ENCODE results near the gene LCE3C.
"Not testable (repeated sequence)": the region's sequence is repeated elsewhere in the genome, so short reads cannot be mapped to it uniquely, and the experiment has no call there.

Gene LCE3C, protein sequence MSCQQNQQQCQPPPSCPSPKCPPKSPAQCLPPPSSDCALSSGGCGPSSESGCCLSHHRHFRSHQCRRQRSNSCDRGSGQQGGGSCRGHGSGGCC

DNA sequence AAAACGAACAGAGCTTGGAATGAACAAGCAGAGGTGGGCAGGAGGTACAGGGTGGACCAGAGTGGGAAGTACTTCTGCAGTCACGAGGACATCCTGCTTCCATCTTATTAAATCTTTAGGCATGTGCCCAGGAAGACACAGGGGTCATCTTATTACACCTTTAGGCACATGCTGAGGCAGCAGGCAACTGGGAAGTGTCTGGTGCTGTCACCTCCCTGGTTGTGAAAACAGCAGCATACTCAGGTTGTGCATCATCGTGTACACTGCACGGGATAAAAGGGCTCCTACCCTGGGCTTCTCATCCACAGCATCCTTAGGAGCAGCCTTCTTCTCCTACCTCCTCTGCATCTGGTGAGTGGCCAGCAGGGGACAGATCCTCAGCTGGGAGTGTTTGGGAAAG, at the start of gene LCE3C:
Gene LCE3C, plus strand, starts transcription at position 301 of the 400 bp plus-strand sequence. CDS start 498 bp downstream, outside the sequence.
- FAIRE-seq = no peak

DNA sequence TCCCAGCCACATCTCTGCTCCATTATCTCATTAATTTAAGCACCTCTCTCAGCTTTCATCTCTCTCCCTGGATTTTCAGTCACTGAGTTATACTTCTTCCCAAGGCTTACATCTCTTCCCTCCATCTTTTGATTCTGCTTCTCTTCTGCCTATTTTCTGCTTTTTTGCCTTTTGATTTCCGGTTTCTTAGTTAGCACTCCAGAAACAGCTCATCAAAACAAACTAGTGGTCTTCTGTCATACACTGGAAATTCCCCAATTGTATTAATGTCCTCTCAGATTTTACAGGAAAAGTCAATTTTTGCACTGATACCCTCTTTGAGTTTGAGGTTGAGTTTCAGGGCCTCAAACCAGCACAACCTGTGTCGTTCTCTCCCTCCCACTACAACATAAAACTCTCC, 34.9 kb upstream of the LCE3C start:
- no peak for FAIRE-seq

DNA sequence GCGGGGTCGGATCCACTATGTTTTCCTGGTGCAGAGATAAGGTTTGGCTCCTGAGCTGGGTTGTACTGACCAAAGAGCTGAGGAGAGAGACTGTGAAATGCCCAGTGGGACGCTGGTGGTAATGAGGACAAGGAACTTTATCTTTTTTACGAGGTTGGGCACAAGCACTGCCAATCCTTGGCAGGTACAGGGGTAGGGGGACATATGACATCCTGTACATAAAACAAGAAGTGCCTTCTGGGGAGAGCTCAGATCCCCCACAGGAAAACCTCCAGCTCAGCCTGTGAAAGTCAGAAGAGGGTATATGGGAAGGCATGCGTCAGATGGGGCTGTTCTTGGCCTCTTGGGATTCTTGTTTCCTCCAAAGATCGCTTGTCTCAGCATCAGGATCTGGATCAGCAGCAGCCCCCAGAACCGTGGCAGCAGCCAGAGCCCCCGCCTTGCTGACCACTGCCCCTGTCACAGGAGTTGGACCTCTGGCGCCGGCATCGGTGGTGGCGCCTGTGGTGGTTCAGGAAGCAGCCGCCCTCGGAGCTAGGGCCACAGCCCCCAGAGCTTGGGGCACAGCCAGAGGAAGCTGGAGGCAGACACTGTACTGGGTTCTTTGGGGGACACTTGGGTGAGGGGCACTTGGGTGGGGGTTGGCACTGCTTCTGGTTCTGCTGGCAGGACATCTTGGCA, 34.4 kb upstream of the LCE3C start:
- FAIRE-seq = no peak

DNA sequence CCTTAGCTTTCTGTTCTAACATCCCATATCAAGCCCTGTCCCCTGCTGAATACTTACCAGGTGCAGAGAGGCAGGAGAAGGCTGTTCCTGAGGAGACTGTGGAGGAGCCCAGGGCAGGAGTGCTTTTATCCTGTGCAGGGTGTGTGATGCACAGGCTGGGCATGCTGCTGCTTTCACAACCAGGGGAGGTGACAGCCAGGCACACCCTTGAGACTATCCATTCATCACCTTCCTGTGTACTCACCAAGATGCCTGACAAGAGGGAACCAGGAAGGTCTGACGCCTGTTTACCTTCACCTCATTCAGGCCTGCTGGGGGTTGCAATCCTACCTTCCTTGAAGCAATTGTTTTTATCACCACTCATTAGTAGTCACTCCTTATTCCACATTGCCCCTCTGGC, 33.4 kb upstream of the LCE3C start, which contains the start of gene LCE3E:
Gene LCE3E, minus strand, starts transcription at position 100 of the 400 bp plus-strand sequence. CDS start 572 bp downstream, outside the sequence.
- FAIRE-seq = no peak

DNA sequence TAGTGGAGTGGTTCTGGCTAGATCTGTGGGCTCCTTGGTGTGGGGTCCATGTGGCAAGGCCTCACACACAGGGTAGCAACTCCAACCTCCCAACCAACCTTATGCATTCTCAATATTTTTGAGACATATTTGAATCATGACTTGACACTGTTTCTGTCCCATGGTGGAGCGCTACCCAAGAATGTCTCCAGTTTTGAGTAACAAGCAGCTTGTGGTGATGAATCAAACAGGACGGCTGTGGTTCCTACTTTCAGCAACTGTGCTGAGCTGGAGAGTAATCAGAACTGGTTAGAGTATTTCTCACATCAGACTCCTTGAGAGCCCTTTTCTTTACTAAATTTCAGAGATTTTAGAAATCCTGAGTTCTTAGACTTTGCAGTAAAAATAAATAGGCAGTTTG, 22.9 kb upstream of the LCE3C start:
- no peak for FAIRE-seq

DNA sequence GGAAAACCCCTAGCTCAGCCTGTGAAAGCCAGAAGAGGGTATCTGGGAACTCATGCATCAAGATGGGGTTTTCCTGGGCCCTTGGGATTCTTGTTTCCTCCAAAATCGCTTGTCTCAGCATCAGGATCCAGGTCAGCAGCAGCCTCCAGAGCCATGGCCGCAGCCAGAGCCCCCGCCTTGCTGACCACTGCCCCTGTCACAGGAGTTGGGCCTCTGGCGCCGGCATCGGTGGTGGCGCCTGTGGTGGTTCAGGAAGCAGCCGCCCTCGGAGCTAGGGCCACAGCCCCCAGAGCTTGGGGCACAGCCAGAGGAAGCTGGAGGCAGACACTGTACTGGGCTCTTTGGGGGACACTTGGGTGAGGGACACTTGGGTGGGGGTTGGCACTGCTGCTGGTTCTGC, 20.5 kb upstream of the LCE3C start:
- not testable (repeated sequence) for FAIRE-seq

DNA sequence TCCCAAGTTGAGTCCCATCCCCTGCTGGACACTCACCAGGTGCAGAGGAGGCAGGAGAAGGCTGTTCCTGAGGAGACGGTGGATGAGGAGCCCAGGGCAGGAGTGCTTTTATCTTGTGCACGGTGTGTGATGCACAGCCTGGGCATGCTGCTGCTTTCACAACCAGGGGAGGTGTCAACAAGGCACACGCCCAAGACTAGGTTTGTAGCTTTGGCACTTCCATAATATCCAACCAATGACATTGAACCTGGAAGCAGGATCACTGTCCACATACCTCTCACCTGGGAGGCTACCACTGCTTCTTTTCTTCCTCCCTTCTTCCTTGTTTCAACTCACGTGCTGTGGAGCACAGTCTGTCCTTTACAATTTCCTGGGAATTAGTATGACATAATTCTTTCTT, 19.6 kb upstream of the LCE3C start, which contains the start of gene LCE3D:
Gene LCE3D, minus strand, starts transcription at position 84 of the 400 bp plus-strand sequence. CDS start 580 bp downstream, outside the sequence.
- FAIRE-seq = no peak

DNA sequence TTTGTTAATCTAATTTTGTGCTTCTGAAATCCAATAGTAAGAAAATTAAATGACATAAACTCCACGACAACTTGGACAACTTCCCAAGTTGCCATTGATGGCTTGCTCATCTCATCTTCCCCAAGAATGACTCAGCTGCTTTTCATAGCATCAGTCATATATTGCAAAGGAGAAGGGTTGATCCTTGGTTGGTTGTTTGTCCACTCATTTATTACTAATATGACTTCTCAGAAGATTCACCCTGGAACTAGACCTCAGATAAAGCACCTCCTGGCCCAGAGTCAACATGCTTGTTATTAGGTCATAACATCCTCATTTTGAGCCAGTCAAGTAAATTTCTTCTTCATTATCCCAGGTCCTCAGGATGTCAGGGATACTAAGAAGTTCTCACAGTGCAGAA, 17.4 kb upstream of the LCE3C start:
- no peak for FAIRE-seq

DNA sequence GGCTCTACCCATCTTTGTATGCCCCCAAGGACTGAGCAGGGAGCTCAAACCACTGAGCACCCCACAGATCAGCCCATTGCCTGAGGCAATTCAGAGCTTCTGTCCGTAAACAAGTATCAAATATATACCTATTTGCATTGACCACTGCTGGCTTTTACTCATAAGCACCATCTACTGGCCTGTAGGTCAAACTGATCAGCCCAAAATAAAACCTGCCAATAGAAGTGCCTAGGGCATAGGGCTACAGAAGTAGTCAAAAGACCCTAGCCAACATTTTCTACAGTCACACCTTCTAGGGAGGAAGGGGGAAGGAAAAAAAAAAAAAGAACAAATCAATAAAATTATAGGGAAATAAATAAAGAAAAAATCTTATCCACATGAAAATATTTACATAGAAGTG, 14.4 kb upstream of the LCE3C start:
- FAIRE-seq = no peak

DNA sequence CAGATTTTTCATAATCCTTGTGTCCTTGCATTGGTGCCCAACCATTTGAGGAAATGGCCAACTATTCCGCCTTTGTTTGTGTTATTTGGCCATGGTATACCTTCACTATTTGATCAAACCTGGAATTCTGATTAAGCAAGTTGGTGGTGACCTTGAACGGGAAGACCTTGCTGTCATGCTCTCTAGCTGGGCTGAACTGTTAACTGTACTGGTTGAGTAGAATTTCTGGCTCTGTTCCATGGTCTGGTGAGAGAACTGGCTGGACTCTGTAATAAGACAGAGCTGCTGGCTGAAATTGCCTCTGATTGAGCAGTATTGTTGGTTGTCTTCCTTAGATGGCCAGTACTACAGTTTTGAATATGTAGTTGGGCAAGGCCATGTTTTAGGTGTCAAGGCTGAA, 3.0 kb upstream of the LCE3C start:
- no peak for FAIRE-seq

DNA sequence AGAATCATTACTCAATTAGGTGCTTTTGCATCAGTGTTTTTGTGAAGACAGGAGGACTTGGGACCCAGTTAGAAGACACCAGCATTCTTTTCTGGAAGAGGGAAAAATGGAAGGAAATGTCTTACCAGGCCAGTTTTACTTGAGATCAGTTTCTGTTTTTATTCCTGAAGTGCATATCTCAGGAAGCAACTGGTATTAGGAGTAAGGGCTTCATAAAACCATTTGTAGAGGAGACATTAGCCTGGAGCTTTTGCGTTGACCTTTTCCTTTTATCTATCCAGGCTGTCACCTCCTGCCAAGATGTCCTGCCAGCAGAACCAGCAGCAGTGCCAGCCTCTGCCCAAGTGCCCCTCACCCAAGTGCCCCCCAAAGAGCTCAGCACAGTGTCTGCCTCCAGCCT, 13.5 kb downstream of the LCE3C start, which contains the start of gene LCE3B:
Gene LCE3B, plus strand, starts transcription at position 301 of the 400 bp plus-strand sequence. Its CDS starts 0 bp downstream, at position 301.
- FAIRE-seq = no peak

DNA sequence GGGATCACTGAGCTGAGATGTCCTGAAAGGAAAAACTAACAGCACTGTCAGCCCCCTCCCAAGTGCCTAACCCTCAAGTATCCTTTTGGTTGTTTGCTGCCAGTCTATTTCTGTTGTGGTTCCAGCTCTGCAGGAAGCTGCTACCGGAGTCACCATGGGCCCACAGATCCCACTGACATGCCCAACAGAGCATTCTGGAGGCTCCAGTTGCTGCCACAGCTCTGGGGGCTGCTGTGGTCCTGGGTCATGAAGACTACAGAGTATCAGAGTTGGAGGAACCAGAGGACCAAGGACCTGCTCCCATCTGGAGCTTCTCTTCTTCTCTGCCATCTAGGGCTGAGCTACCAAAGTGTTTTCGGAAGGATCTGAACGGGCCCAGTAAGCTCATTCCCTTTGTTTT, 22.0 kb downstream of the LCE3C start:
- no peak for FAIRE-seq

DNA sequence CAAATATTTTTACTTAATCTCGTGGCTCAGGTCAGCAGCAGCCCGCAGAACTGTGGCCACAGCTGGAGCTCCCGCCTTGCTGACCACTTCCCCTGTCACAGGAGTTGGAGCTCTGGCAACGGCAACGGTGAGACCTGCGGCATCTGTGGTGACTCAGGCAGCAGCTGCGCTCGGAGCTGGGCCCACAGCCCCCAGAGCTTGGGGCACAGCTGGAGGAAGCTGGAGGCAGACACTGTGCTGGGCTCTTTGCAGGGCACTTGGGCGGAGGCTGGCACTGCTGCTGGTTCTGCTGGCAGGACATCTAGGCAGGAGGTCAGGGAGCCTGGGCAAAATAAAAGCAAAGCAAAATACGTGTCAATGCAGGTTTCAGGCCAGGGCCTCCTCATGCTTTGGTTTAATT, 22.8 kb downstream of the LCE3C start, which contains the start of gene LCE3A:
Gene LCE3A, minus strand, starts transcription at position 301 of the 400 bp plus-strand sequence. Its CDS starts 0 bp downstream, at position 301.
- no peak for FAIRE-seq

DNA sequence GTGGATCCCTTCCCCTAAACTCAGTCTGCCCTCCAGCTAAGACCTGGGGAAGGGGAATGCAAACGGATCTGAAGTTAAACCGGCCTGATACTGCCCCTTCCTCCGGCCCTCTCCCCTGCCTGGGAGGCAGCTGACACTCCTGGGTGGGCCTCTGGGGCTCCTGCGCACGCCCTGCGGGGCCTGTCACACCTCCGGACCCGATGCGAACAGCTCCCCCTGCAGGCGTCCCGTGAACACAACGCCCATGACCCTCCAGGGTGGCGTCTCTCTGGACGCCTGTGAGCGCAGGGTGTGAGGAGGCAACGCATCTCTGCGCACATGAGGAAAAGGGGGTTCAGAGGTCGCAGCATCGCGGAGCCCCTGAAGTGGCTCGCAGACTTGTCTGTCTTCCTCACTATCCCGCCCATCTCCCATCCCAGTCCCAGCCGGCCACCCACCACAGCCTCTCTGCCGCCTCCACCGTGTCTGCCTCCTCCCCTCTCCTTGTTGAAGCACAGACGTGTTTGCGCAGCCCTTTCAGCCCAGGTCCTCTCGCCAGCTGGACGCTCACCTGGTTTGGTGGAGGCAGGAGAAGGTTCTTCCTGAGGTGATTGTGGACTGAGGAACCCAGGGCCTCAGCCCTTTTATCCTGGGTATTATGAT, 23.3 kb downstream of the LCE3C start:
- FAIRE-seq = no peak

DNA sequence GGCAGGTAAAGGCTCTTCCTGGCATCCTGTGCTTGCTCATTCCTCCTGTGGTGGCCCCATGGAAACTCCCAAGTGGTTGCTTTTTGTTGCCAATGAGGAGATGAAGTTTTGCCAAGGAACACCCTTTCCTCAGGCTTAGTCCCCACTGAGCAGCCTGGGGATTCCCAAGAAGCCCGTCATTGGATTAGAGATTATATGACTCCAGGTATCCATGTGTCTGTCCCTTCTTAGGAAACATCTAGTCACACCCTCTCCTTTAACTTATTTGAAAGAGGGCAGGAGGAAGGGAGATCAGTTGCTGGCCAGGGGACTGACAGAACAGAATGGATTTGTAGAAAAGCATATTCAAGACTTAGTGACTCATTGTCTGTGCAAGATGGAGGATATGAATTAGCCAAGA, 26.7 kb downstream of the LCE3C start:
- no peak for FAIRE-seq

DNA sequence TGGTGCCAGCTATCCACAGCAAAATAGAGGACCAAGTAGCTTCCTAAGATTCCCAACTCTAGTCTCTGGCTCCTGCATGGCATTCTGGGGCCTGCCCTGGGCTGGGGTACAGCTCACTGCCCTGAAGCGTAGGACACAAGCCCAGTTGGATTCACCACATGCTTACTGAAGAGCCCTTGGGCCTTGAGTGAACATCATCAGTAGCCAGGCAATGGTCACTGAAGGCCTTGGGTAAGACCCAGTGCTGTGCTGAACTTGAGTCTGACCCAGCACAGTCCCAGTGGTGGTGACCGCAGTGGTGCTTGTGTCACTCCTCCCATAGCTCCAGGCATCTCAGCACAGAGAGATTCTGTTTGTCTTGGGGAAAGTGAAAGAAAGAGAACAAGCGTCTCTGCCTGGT, 30.6 kb downstream of the LCE3C start:
- no peak for FAIRE-seq

DNA sequence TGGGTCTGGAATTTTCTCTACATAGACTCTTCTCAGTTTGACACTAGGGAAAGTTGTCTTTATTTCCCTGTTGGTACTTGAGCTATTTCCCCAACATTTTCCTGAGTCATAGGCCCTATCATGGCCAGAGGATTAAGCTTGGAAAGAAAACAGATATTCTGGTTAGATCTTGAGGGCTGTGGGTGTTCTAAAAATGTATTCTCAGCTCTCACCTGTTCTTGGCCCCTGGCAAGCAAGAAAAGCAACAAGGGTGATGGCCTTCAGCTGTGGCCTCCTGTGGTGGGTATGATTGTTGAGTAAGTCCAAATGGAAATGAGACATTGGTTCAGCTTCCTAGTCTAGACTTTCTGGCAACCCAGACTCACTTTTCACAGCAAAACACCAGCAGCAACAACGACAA, 40.3 kb downstream of the LCE3C start:
- no peak for FAIRE-seq

DNA sequence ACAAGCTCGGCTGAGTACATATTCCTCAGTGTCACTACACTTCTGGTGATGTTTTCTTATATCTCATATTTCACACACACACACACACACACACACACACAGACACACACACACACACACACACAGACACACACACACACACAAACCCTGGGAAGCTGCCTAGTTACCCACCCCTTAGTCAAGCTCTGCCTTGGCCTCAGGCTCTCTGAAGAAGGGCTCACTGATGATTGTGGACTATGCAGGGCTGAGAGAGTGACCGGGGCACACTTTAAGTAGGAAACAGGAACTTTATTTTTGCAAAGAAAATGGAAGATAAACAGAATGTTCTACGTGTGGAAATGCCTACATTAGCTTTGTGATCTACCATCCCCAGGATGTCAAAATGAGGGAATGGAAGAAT, 43.9 kb downstream of the LCE3C start:
- FAIRE-seq = no peak

DNA sequence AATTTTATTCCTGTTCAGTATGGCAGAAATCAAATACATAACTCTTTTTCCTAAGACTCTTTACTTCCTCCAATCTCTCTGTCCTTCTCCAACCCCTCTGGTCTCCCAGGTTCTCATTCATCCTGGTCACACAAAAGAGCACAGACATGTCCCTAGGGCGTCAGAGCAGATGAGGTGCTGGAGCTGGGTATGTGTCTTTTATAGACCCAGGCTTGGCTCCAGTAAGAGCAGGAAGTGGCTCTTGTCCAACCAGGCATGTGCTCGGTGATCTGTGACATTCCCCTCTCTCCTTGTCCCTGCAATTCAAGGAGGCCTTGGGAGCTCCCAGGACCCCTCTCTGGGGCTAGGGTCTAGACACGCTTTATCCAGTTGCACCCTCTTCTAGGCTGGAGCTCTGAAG, 45.1 kb downstream of the LCE3C start:
- no peak for FAIRE-seq

DNA sequence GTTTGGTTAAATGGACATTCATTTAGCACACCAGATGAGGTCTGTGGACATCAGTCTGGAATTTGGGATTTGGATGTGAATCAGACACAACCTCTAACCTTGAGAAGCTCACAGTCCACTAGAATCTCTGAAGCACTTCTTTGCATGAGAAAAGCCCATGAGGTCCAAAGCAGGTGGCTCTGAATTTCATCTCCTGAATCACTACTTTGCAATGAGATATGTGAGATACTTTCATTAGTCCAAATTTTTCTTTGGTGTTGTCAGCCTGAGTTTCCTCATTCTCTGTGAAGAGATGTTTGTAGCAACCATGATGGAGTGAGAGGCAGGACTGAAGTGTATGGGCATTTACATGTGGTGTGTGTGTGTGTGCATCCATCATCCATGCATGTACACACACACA, 46.6 kb downstream of the LCE3C start:
- no peak for FAIRE-seq
